CD4-positive, alpha-beta T cell treated with Interleukin-4 for 1 hour (primary cell): ENCODE measurements around the gene CDV3.
"Not testable (repeated sequence)": the region's sequence is repeated elsewhere in the genome, so short reads cannot be mapped to it uniquely, and the experiment has no call there.

Source experiments
- DNase-seq, 2 donors: peaks; one replicate each; pipeline ENCODE4 v3.0.0-alpha.2; 2020 to 2022

The CDV3 gene

GRCh38 chr3:133573629-133574194 lies at the start of gene CDV3:
CDV3 (plus strand) TSS chr3:133573686; CDS start chr3:133574045, 359 bp downstream.
- DNase-seq: no peak

- not testable (repeated sequence) for DNase-seq
These were observed 49.7 kb upstream of the CDV3 start for GRCh38 chr3:133523758-133524157.

GRCh38 chr3:133525435-133525834 lies 48.1 kb upstream of the CDV3 start:
- no peak for DNase-seq

- DNase-seq: no peak
These were observed 46.3 kb upstream of the CDV3 start for GRCh38 chr3:133527081-133527715.

- no peak for DNase-seq
These were observed 43.7 kb upstream of the CDV3 start for GRCh38 chr3:133529809-133530208.

GRCh38 chr3:133531981-133532380 lies 41.5 kb upstream of the CDV3 start:
- DNase-seq: no peak

- DNase-seq: no peak
These were observed 40.5 kb upstream of the CDV3 start for GRCh38 chr3:133532951-133533350.

- no peak for DNase-seq
These were observed 37.3 kb upstream of the CDV3 start for GRCh38 chr3:133535971-133536881.

- not testable (repeated sequence) for DNase-seq
These were observed 36.4 kb upstream of the CDV3 start for GRCh38 chr3:133537131-133537530.

- no peak for DNase-seq
These were observed 35.3 kb upstream of the CDV3 start for GRCh38 chr3:133538154-133538553.

GRCh38 chr3:133540896-133541674 lies 32.4 kb upstream of the CDV3 start:
- DNase-seq: no peak

GRCh38 chr3:133542871-133543270 lies 30.6 kb upstream of the CDV3 start:
- no peak for DNase-seq

GRCh38 chr3:133544983-133545382 lies 28.5 kb upstream of the CDV3 start:
- DNase-seq: not testable (repeated sequence)

GRCh38 chr3:133547432-133548041 lies 25.9 kb upstream of the CDV3 start:
- no peak for DNase-seq

GRCh38 chr3:133548090-133548489 lies 25.4 kb upstream of the CDV3 start:
- DNase-seq: no peak

- DNase-seq: no peak
These were observed 23.9 kb upstream of the CDV3 start for GRCh38 chr3:133549565-133549964.

- DNase-seq: not testable (repeated sequence)
These were observed 21.9 kb upstream of the CDV3 start for GRCh38 chr3:133551589-133551988.

- no peak for DNase-seq
These were observed 11.8 kb upstream of the CDV3 start for GRCh38 chr3:133561679-133562078.

GRCh38 chr3:133562376-133562775 lies 11.1 kb upstream of the CDV3 start:
- no peak for DNase-seq

- no peak for DNase-seq
These were observed 10.3 kb upstream of the CDV3 start for GRCh38 chr3:133563186-133563591.

GRCh38 chr3:133563816-133564215 lies 9.7 kb upstream of the CDV3 start:
- no peak for DNase-seq

- DNase-seq: no peak
These were observed 5.0 kb upstream of the CDV3 start for GRCh38 chr3:133568294-133569014.
